Activated T-helper 2 cell treated with anti-CD3 and anti-CD28 coated beads, Interferon-gamma antibody, Interleukin-2, Interleukin-4, amounts not matched to agents 10 μg/mL and 5 μg/mL and 100 μg/mL, durations not matched to agents 14 hours and 24 hours and 36 hours (primary cell): ENCODE measurements around the gene TAPBP. TPM values are rescaled to one million over a fixed set of nuclear protein-coding genes. Genes with fewer than 3 reads are reported as not detected.
"Not testable (repeated sequence)": the region's sequence is repeated elsewhere in the genome, so short reads cannot be mapped to it uniquely, and the experiment has no call there.

ENCODE experiments used
- DNase-seq: peaks from one replicate; pipeline ENCODE4 v3.0.0; 2021; ENCODE audit warnings: low spot score
- H3K27ac Mint-ChIP-seq: one replicate; pipeline ENCODE4 v1.8.0; 2021; ENCODE audit warnings: mixed read lengths
- H3K27me3 Mint-ChIP-seq: one replicate; pipeline ENCODE4 v1.8.0; 2021; ENCODE audit warnings: low read depth, mixed read lengths
- H3K36me3 Mint-ChIP-seq: one replicate; pipeline ENCODE4 v1.8.0; 2021; ENCODE audit warnings: low read depth, mixed read lengths
- H3K4me1 Mint-ChIP-seq: one replicate; pipeline ENCODE4 v1.8.0; 2021; ENCODE audit warnings: low read depth, mixed read lengths
- H3K4me3 Mint-ChIP-seq: one replicate; pipeline ENCODE4 v1.8.0; 2021; ENCODE audit warnings: low read depth, mild to moderate bottlenecking, moderate library complexity, mixed read lengths
- H3K9me3 Mint-ChIP-seq: one replicate; pipeline ENCODE4 v1.8.0; 2021; ENCODE audit warnings: mixed read lengths
- intact Hi-C: fragments of 100-400 bp; cut with micrococcal nuclease; formaldehyde crosslinking; loops from one replicate; pipeline ENCODE4 v1.15.1; 2023
- total RNA-seq: library from RNA; stranded (reverse); gene quantifications from 2 replicates; pipeline ENCODE4 v1.2.3, GENCODE V29; 2022

TAPBP gene
- 274 and 276 TPM in 2 replicates for total RNA-seq

GRCh38 chr6:33313709-33314514, at the start of gene TAPBP:
Gene TAPBP (minus strand): TSS chr6:33314078. CDS start chr6:33314041, 37 bp downstream.
- Mint-ChIP-seq H3K27ac (peak within 1 kb of the TSS; percentile 98), H3K27me3 (no peaks in the 10 kb centered on the region), H3K36me3 (peaks cover 54% of the 10 kb centered on the region), H3K9me3 (no peaks in the 10 kb centered on the region), H3K4me1 (peaks cover 36% of the 10 kb centered on the region), H3K4me3 (peak within 1 kb of the TSS; percentile 99)
- intact Hi-C loops = loop anchor here (1.0 to 10.0 kb wide), 8 partner anchors 9 to 459 kb away; partner anchors contain the start of genes B3GALT4, KIFC1, PSMB9 and RXRB
- DNase-seq = peak; percentile 87

- peaks cover 12% of the 10 kb centered on the region for H3K27me3 Mint-ChIP-seq
- intact Hi-C loops, H3K4me3 Mint-ChIP-seq, H3K9me3 Mint-ChIP-seq, H3K4me1 Mint-ChIP-seq, DNase-seq, H3K27ac Mint-ChIP-seq, H3K36me3 Mint-ChIP-seq: not testable (repeated sequence)
Measured at GRCh38 chr6:33363486-33363885, 49.6 kb upstream of the TAPBP start.

GRCh38 chr6:33359331-33359730, 45.5 kb upstream of the TAPBP start:
- no peaks in the 10 kb centered on the region for H3K9me3 Mint-ChIP-seq
- H3K27ac Mint-ChIP-seq = no peak overlapping the region
- no peak overlapping the region for H3K4me3 Mint-ChIP-seq
- H3K4me1 Mint-ChIP-seq = peaks cover under 1% of the 10 kb centered on the region
- peaks cover 14% of the 10 kb centered on the region for H3K27me3 Mint-ChIP-seq
- no peak for DNase-seq
- intact Hi-C loops = no loop called here
- H3K36me3 Mint-ChIP-seq = no peaks in the 10 kb centered on the region

- H3K27me3 Mint-ChIP-seq = peaks cover 22% of the 10 kb centered on the region
- H3K36me3 Mint-ChIP-seq, H3K4me1 Mint-ChIP-seq, DNase-seq, H3K9me3 Mint-ChIP-seq, H3K4me3 Mint-ChIP-seq, H3K27ac Mint-ChIP-seq, intact Hi-C loops: not testable (repeated sequence)
Measured at GRCh38 chr6:33357160-33357871, 43.4 kb upstream of the TAPBP start.

- intact Hi-C loops = no loop called here
- Mint-ChIP-seq H3K9me3 (no peaks in the 10 kb centered on the region), H3K4me1 (no peaks in the 10 kb centered on the region), H3K27ac (no peak overlapping the region), H3K4me3 (no peak overlapping the region), H3K27me3 (peaks cover 22% of the 10 kb centered on the region), H3K36me3 (no peaks in the 10 kb centered on the region)
- DNase-seq = no peak
Measured at GRCh38 chr6:33356295-33356694, 42.4 kb upstream of the TAPBP start.

- H3K4me1 Mint-ChIP-seq, DNase-seq, H3K9me3 Mint-ChIP-seq, H3K4me3 Mint-ChIP-seq, intact Hi-C loops, H3K27ac Mint-ChIP-seq, H3K36me3 Mint-ChIP-seq: not testable (repeated sequence)
- H3K27me3 Mint-ChIP-seq = peaks cover 20% of the 10 kb centered on the region
Measured at GRCh38 chr6:33355860-33356259, 42.0 kb upstream of the TAPBP start.

GRCh38 chr6:33347816-33348215, 33.9 kb upstream of the TAPBP start:
- H3K27me3 Mint-ChIP-seq = peaks cover 5% of the 10 kb centered on the region
- no peaks in the 10 kb centered on the region for H3K36me3 Mint-ChIP-seq
- DNase-seq = no peak
- intact Hi-C loops = loop anchor here (5.0 to 10.0 kb wide), 2 partner anchors 36 to 743 kb away; partner anchors contain the start of gene TAPBP
- H3K9me3 Mint-ChIP-seq = no peaks in the 10 kb centered on the region
- no peak overlapping the region for H3K4me3 Mint-ChIP-seq
- peaks cover 24% of the 10 kb centered on the region for H3K4me1 Mint-ChIP-seq
- no peak overlapping the region for H3K27ac Mint-ChIP-seq

- peaks cover 24% of the 10 kb centered on the region for H3K4me1 Mint-ChIP-seq
- H3K27me3 Mint-ChIP-seq, H3K36me3 Mint-ChIP-seq, DNase-seq, H3K9me3 Mint-ChIP-seq, H3K27ac Mint-ChIP-seq, H3K4me3 Mint-ChIP-seq: not testable (repeated sequence)
- intact Hi-C loops = loop anchor here (5.0 to 10.0 kb wide), 2 partner anchors 35 to 742 kb away; partner anchors contain the start of gene TAPBP
Measured at GRCh38 chr6:33346972-33347371, 33.1 kb upstream of the TAPBP start.

GRCh38 chr6:33344701-33345697, 31.1 kb upstream of the TAPBP start:
- peak; percentile 62 for DNase-seq
- H3K27ac Mint-ChIP-seq = peak overlapping the region; percentile 82
- H3K4me1 Mint-ChIP-seq = peaks cover 24% of the 10 kb centered on the region
- no peaks in the 10 kb centered on the region for H3K9me3 Mint-ChIP-seq
- intact Hi-C loops = loop anchor here (2.0 to 10.0 kb wide), 3 partner anchors 33 to 740 kb away; partner anchors contain the start of genes KIFC1 and TAPBP
- no peaks in the 10 kb centered on the region for H3K36me3 Mint-ChIP-seq
- H3K4me3 Mint-ChIP-seq = peak overlapping the region; percentile 69
- H3K27me3 Mint-ChIP-seq = peaks cover 2% of the 10 kb centered on the region

GRCh38 chr6:33343953-33344611, 30.2 kb upstream of the TAPBP start:
- Mint-ChIP-seq H3K4me1 (peaks cover 25% of the 10 kb centered on the region), H3K9me3 (no peaks in the 10 kb centered on the region), H3K36me3 (no peaks in the 10 kb centered on the region), H3K27ac (peak overlapping the region; percentile 71), H3K4me3 (peak overlapping the region; percentile 48), H3K27me3 (peaks cover 3% of the 10 kb centered on the region)
- DNase-seq = peak; percentile 55
- intact Hi-C loops = loop anchor here (2.0 to 10.0 kb wide), 2 partner anchors 47 to 739 kb away; partner anchors contain the start of gene KIFC1

GRCh38 chr6:33343606-33343952, 29.7 kb upstream of the TAPBP start:
- Mint-ChIP-seq H3K4me1 (peaks cover 28% of the 10 kb centered on the region), H3K27ac (peak overlapping the region; percentile 71), H3K4me3 (peak overlapping the region; percentile 48)
- not testable (repeated sequence) for H3K9me3 Mint-ChIP-seq, H3K27me3 Mint-ChIP-seq, H3K36me3 Mint-ChIP-seq, DNase-seq
- intact Hi-C loops = loop anchor here (10.0 kb wide), 1 partner anchor 739 kb away; no protein-coding TSS in a partner anchor

GRCh38 chr6:33339193-33339592, 25.3 kb upstream of the TAPBP start:
- DNase-seq = no peak
- Mint-ChIP-seq H3K27me3 (peaks cover 5% of the 10 kb centered on the region), H3K4me1 (peaks cover 15% of the 10 kb centered on the region), H3K27ac (no peak overlapping the region), H3K9me3 (no peaks in the 10 kb centered on the region), H3K4me3 (no peak overlapping the region), H3K36me3 (no peaks in the 10 kb centered on the region)
- intact Hi-C loops = no loop called here
